Measurements from ENCODE around the gene SARDH.

SARDH gene

DNA sequence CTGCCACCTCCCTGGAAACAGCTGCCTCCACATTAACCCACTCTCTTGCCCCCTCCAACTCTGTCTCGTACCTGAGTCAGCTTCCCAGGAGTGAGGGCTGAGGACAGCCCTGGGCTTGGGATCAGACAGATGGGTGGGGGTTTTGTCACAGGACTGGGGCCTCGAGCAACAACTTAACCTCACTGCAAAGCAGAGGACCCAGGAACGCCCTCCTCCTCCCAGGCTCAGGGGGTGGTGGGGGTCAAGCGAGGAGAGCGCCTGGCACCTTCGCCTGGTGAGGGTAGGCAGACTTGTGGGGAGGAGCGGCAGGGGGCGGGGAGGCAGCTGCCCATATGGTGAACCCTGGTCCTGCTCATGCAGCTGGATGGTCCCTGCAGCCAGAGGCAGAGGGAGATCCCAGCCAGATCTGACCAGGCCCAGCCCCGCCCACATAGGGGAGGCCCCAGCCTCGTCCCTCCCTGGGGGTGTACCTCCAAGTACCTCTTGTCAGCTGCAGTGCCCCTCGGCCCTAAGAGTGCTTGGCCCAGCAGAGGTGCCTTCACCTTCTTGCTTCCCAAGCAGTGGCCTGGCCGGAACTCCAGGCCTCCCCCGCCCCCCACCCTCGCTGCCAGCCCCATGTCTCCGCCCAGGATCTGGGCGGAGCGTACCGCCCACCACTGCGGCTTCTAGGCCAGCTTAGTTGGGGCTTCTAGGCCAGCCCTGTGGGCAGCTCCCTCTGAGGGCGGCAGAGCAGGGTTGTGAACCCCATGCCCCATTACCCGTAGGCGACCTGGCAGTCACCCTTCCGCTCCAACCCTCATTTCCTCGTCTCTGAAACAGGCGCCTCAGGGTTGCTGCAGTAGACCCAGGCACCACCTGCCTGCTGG is at the start of gene SARDH:
Gene SARDH (minus strand): TSS at position 579 of the 866 bp plus-strand sequence. CDS start 4,179 bp downstream, outside the sequence.
- peak; percentile 38 for DNase-seq (ENCODE audit: low read depth)
- H3K4me3 ChIP-seq (ENCODE audit: low read depth, low read length): no peak within 1 kb of the TSS
- no peak for TF ChIP-seq POLR2A (IDR thresholded peaks at IDR 0.05; ENCODE audit: extremely low read depth, insufficient read length)
- no peak for TF ChIP-seq MYC (IDR thresholded peaks at IDR 0.05; ENCODE audit: low read depth, low read length)
- TF ChIP-seq, protein P1, sequence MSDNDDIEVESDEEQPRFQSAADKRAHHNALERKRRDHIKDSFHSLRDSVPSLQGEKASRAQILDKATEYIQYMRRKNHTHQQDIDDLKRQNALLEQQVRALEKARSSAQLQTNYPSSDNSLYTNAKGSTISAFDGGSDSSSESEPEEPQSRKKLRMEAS (IDR thresholded peaks at IDR 0.05; ENCODE audit: low read depth, low read length): no peak
- no peak for TF ChIP-seq CTCF (IDR thresholded peaks at IDR 0.05; ENCODE audit: low read depth, low read length)

- peak; percentile 45 for DNase-seq (ENCODE audit: low read depth)
- no peak overlapping the region for H3K4me3 ChIP-seq (ENCODE audit: low read depth, low read length)
- TF ChIP-seq MYC (IDR thresholded peaks at IDR 0.05; ENCODE audit: low read depth, low read length): no peak
- TF ChIP-seq, protein P1 (IDR thresholded peaks at IDR 0.05; ENCODE audit: low read depth, low read length): no peak
- TF ChIP-seq CTCF (IDR thresholded peaks at IDR 0.05; ENCODE audit: low read depth, low read length): no peak
- TF ChIP-seq POLR2A (IDR thresholded peaks at IDR 0.05; ENCODE audit: extremely low read depth, insufficient read length): no peak
Observed at GRCh38 chr9:133787754-133788025, 49.5 kb upstream of the SARDH start.

DNA sequence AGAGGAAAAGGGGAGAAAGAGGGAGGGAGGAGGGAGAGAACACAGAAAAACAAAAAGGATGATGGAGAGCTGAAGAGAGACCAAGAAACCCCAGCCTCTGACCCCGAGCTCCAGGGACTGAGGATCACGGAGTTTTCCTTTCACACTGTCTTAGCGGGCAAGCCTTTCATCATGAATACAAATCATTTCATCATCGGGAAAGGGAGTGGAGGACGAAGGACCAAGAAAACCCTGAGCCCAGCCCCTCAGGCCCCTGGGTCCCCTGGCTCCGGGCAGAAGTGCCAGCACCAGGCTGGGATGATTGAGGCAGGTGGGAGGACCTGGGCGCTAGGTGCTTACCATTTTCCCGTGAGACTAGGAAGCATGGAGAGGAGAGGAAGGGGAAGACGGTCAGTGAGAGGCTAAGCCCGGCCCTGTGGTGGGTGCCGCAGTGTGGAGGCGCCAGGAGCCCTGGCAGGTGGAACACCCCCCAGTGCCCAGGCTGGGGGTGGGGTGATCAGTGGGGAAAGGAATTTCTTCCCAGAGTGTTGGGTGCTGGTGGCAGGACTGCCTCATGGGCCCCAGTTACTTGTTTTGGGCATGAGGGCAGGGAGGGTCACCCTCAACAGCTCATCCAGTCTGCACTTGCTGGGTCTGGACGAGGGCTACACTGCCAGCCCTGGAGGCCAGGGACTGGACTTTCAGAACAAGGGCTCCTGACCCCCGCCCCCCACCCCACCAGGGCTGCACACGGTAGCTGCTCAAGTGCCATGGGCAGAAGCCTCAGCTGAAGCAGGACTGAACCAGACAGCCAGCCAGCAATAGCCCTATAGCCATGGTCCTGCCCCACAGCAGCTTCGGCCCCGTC is 49.0 kb upstream of the SARDH start:
- DNase-seq (ENCODE audit: low read depth): no peak
- H3K4me3 ChIP-seq (ENCODE audit: low read depth, low read length): no peak overlapping the region
- TF ChIP-seq POLR2A (IDR thresholded peaks at IDR 0.05; ENCODE audit: extremely low read depth, insufficient read length): no peak
- TF ChIP-seq, protein P1 (IDR thresholded peaks at IDR 0.05; ENCODE audit: low read depth, low read length): no peak
- TF ChIP-seq MYC (IDR thresholded peaks at IDR 0.05; ENCODE audit: low read depth, low read length): no peak
- TF ChIP-seq CTCF (IDR thresholded peaks at IDR 0.05; ENCODE audit: low read depth, low read length): no peak

DNA sequence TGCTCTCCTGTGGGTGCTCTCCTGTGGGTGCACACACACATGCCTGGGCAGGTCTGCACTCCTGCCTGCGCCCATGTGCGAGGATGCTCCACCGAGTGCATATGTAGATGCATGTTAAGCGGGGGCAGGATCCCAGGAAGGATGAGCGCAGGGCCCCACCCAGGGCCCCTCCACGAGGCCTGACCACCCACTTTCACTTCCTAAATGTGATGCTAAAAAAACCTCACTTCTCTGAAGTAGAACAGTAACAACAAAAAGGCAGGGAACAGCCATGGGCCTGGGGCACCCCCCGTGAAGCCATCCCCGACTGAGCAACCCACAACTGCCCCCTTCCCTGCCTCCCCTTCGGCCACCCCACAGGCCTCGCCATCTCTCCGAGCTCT is 48.2 kb upstream of the SARDH start:
- no peak for DNase-seq (ENCODE audit: low read depth)
- TF ChIP-seq MYC (IDR thresholded peaks at IDR 0.05; ENCODE audit: low read depth, low read length) (no peak), POLR2A (IDR thresholded peaks at IDR 0.05; ENCODE audit: extremely low read depth, insufficient read length) (no peak), CTCF (IDR thresholded peaks at IDR 0.05; ENCODE audit: low read depth, low read length) (no peak)
- TF ChIP-seq, protein P1 (IDR thresholded peaks at IDR 0.05; ENCODE audit: low read depth, low read length): no peak
- H3K4me3 ChIP-seq (ENCODE audit: low read depth, low read length): no peak overlapping the region

- no peak for DNase-seq (ENCODE audit: low read depth)
- no peak overlapping the region for H3K4me3 ChIP-seq (ENCODE audit: low read depth, low read length)
- no peak for TF ChIP-seq CTCF (IDR thresholded peaks at IDR 0.05; ENCODE audit: low read depth, low read length)
- TF ChIP-seq MYC (IDR thresholded peaks at IDR 0.05; ENCODE audit: low read depth, low read length): no peak
- no peak for TF ChIP-seq POLR2A (IDR thresholded peaks at IDR 0.05; ENCODE audit: extremely low read depth, insufficient read length)
- TF ChIP-seq, protein P1 (IDR thresholded peaks at IDR 0.05; ENCODE audit: low read depth, low read length): no peak
Observed at GRCh38 chr9:133785753-133786370, 47.7 kb upstream of the SARDH start.

All from NB4 (cell line).